ENCODE results near the gene MAP2K3.

The MAP2K3 gene

DNA sequence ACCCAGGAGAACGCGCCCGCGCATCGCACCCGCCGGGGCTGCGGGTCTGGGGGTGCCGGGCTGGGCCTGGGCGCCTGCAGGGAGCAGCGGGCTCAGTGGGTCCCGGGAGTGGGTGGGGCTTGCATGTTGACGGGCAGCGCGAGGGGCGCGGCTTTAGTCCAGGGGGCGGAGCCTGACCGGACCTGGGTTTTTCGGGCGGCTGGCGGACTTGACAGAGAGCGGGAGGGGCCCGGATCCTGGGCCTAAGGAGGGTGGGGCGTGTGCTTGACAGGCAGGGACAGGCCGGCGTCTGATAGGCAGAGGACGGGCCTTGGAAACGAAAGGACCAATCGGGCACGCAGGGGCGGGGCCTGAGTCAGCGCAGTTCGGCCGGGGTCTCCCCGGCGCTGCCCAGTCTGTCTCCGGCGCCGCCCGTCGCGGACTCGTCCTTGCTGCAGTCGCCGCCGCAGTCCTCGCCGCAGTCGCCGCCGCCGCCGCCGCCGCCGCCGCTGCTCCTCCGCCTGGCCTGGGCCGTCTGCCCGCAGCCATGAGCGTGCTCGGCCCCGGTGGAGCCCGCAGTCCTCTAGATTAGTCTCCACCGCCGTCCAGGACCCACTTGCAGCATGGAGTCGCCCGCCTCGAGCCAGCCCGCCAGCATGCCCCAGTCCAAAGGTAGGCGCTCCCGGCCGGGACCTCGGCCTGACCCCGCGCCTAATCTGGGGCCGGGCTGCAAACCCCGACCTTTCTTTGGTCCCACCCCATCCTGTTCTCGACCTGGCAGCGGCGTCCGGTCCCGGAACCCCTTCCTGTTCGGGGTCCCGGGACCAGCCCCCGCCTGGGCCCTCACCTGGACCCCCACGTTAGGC lies at the start of gene MAP2K3:
MAP2K3 (plus strand) TSS at position 393 of the 845 bp plus-strand sequence; CDS start at position 603, 210 bp downstream.
- peak; percentile 94 for DNase-seq (ENCODE audit: low read depth)

GRCh38 chr17:21235921-21236320 lies 48.6 kb upstream of the MAP2K3 start:
- DNase-seq (ENCODE audit: low read depth) = no peak

GRCh38 chr17:21239680-21240368 lies 44.7 kb upstream of the MAP2K3 start:
- no peak for DNase-seq (ENCODE audit: low read depth)

GRCh38 chr17:21240369-21241055 lies 44.0 kb upstream of the MAP2K3 start:
- no peak for DNase-seq (ENCODE audit: low read depth)

DNA sequence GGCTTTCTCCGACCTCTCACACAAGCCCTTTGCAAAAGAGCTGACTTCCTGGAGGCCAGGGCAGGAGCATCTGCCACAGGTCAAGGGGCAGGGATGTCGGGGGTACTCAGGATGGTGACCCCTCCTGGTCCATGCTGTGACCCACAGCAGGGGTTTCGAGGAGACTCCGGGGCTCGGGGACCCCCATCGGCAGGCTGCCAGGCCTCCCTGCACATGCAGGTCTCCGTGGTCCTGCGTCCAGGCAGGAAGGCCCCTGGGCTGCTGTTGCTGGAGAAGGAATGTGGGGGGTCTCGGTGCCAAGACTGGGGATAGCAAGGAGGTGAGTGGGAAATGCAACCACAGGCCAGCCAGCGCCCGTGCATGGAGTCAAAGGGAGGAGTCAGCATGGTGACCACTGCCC lies 42.9 kb upstream of the MAP2K3 start:
- DNase-seq (ENCODE audit: low read depth) = no peak

GRCh38 chr17:21242026-21242697 lies 42.3 kb upstream of the MAP2K3 start:
- no peak for DNase-seq (ENCODE audit: low read depth)

GRCh38 chr17:21242780-21243515 lies 41.6 kb upstream of the MAP2K3 start:
- DNase-seq (ENCODE audit: low read depth) = no peak

GRCh38 chr17:21243516-21244303 lies 40.8 kb upstream of the MAP2K3 start:
- DNase-seq (ENCODE audit: low read depth) = no peak

GRCh38 chr17:21245639-21246084 lies 38.8 kb upstream of the MAP2K3 start:
- no peak for DNase-seq (ENCODE audit: low read depth)

- no peak for DNase-seq (ENCODE audit: low read depth)
These were observed 37.8 kb upstream of the MAP2K3 start for GRCh38 chr17:21246698-21247097.

GRCh38 chr17:21247552-21248258 lies 36.8 kb upstream of the MAP2K3 start:
- no peak for DNase-seq (ENCODE audit: low read depth)

GRCh38 chr17:21248500-21248899 lies 36.0 kb upstream of the MAP2K3 start:
- no peak for DNase-seq (ENCODE audit: low read depth)

GRCh38 chr17:21249086-21249795 lies 35.3 kb upstream of the MAP2K3 start:
- no peak for DNase-seq (ENCODE audit: low read depth)

- no peak for DNase-seq (ENCODE audit: low read depth)
These were observed 34.4 kb upstream of the MAP2K3 start for GRCh38 chr17:21249920-21250703.

GRCh38 chr17:21250854-21251253 lies 33.7 kb upstream of the MAP2K3 start:
- DNase-seq (ENCODE audit: low read depth) = no peak

- no peak for DNase-seq (ENCODE audit: low read depth)
These were observed 33.0 kb upstream of the MAP2K3 start for GRCh38 chr17:21251337-21252010.

DNA sequence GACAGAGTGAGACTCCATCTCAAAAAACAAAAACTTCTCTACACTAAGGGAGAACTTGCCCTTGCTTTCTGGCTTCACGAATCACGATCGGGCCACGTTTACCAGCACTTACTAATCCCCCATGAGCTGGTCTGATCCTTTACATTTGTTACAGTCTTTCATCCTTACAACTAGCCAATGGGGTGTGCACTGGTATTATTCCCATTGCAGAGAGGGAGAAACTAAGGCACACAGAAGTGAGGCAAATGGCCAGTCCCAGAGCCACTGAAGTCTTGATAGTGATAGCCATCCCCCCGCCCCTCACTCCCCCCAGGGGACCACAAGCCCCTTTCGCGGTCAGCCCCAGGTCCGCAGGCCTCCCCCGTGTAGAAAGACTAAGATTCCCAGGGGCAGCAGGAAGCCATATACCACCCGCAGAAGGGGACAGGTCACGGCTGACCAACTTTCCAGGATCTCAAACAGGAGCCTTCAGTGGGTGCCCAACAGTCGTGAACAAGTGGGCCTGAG lies 32.2 kb upstream of the MAP2K3 start:
- no peak for DNase-seq (ENCODE audit: low read depth)
